HUES64 (cell line): ENCODE data around the gene TSBP1.
"Not testable (repeated sequence)": the region's sequence is repeated elsewhere in the genome, so short reads cannot be mapped to it uniquely, and the experiment has no call there.

Source experiments
- H3K27ac ChIP-seq: 2 replicates; pipeline ENCODE4 v1.7.0; 2013; ENCODE audit warnings: low read depth, low read length, inconsistent platforms
- H3K27me3 ChIP-seq: 2 replicates; pipeline ENCODE4 v1.6.1; 2013; ENCODE audit warnings: mild to moderate bottlenecking, low read length; ENCODE audit not compliant: insufficient read depth
- H3K36me3 ChIP-seq: 2 replicates; pipeline ENCODE4 v1.6.1; 2013; ENCODE audit warnings: mild to moderate bottlenecking, low read length; ENCODE audit not compliant: insufficient read depth
- H3K4me1 ChIP-seq: 2 replicates; pipeline ENCODE4 v1.6.1; 2013; ENCODE audit warnings: mild to moderate bottlenecking, low read length, moderate library complexity; ENCODE audit not compliant: insufficient read depth
- H3K4me3 ChIP-seq: 2 replicates; pipeline ENCODE4 v1.5.1; 2013; ENCODE audit warnings: mild to moderate bottlenecking, low read length, moderate library complexity
- H3K9ac ChIP-seq: 2 replicates; pipeline ENCODE4 v1.6.1; 2013; ENCODE audit warnings: mild to moderate bottlenecking, low read depth, low read length
- H3K9me3 ChIP-seq: 2 replicates; pipeline ENCODE4 v1.6.1; 2013; ENCODE audit warnings: low read depth, low read length; ENCODE audit not compliant: insufficient read depth
- WGBS: fragments of 150-250, 120-280 bp; methylation state at CpG from one replicate; pipeline ENCODE4 v1.1.7; 2013; ENCODE audit warnings: missing lambda C conversion rate; 5-methylcytosine and 5-hydroxymethylcytosine counted together

Gene TSBP1

DNA sequence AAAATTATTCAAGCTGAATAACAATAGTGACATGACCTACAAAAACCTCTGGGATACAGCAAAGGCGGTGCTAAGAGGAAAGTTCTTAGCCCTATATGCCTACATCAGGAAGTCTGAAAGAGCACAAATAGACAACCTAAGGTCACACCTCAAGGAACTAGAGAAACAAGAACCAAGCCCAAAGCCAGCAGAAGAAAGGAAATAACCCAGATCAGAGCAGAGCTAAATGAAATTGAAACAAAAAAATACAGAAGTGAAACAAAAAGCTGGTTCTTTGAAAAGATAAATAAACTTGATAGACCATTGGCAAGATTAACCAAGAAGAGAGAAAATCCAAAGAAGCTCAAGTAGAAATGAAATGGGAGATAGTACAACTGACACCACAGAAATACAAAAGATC, 100.3 kb downstream of the TSBP1 start:
- Histone ChIP-seq H3K9ac (no peak overlapping the region), H3K36me3 (no peaks in the 10 kb centered on the region; the same call in 1 of the 2 replicates), H3K4me3 (no peak overlapping the region), H3K9me3 (0 out of 2 replicates have a peak, but pooled peaks cover 8% of the 10 kb centered on the region), H3K4me1 (no peaks in the 10 kb centered on the region), H3K27me3 (no peaks in the 10 kb centered on the region), H3K27ac (no peak overlapping the region)
- WGBS: 96% methylated on average over 1 of the region's 1 CpG

DNA sequence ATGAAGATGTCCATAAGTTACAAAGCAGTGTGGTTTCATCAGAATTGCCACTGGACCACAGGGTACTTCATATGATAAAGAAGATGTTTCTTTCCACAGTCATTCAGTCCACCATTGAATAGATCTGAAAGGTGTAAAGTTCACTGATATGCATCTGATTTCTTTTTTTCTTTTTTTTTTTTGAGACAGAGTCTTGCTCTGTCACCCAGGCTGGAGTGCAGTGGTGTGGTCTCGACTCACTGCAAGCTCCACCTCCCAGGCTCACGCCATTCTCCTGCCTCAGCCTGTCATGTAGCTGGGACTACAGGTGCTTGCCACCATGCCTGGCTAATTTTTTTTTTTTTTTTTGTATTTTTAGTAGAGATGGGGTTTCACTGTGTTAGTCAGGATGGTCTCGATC, 103.2 kb downstream of the TSBP1 start:
- H3K9ac ChIP-seq, H3K9me3 ChIP-seq, H3K4me1 ChIP-seq, H3K4me3 ChIP-seq, H3K27ac ChIP-seq, H3K36me3 ChIP-seq, H3K27me3 ChIP-seq: not testable (repeated sequence)
- WGBS: 92% methylated on average over 3 of the region's 3 CpGs

DNA sequence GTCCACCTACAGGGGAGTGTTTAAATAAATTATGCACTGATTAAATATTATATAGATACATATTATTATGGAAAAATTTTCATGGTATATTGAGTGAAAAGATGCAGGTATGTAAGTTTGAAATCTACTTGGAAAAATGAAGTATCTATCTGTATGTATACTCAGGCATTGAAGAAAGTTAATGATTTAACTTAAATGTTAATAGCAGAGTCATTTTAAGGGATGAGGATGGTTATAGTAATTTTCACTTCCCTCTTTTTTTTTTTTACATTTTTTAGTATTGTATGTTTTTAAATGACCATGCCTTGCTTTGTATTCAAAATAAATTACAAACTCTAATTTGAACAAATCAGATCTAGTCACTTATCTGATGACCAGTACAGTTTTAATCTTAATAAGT, 104.7 kb downstream of the TSBP1 start:
- Histone ChIP-seq H3K9me3 (0 out of 2 replicates have a peak, but pooled peaks cover 6% of the 10 kb centered on the region), H3K4me3 (no peak overlapping the region), H3K4me1 (no peaks in the 10 kb centered on the region), H3K36me3 (no peaks in the 10 kb centered on the region; the same call in 1 of the 2 replicates), H3K9ac (no peak overlapping the region), H3K27ac (no peak overlapping the region), H3K27me3 (no peaks in the 10 kb centered on the region)

DNA sequence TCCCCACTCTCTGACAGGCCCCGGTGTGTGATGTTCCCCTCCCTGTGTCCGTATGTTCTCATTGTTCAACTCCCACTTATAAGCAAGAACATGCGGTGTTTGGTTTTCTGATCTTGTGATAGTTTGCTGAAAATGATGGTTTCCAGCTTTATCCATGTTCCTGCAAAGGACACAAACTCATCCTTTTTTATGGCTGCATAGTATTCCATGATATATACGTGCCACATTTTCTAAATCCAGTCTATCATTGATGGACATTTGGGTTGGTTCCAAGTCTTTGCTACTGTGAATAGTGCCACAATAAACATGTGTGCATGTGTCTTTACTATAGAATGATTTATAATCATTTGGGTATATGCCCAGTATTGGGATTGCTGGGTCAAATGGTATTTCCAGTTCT, 114.4 kb downstream of the TSBP1 start:
- H3K27ac ChIP-seq, H3K9me3 ChIP-seq, H3K9ac ChIP-seq, H3K4me3 ChIP-seq, H3K36me3 ChIP-seq, H3K27me3 ChIP-seq: not testable (repeated sequence)
- peaks cover 14% of the 10 kb centered on the region for H3K4me1 ChIP-seq
- WGBS: 100% methylated on average over 1 of the region's 4 CpGs

DNA sequence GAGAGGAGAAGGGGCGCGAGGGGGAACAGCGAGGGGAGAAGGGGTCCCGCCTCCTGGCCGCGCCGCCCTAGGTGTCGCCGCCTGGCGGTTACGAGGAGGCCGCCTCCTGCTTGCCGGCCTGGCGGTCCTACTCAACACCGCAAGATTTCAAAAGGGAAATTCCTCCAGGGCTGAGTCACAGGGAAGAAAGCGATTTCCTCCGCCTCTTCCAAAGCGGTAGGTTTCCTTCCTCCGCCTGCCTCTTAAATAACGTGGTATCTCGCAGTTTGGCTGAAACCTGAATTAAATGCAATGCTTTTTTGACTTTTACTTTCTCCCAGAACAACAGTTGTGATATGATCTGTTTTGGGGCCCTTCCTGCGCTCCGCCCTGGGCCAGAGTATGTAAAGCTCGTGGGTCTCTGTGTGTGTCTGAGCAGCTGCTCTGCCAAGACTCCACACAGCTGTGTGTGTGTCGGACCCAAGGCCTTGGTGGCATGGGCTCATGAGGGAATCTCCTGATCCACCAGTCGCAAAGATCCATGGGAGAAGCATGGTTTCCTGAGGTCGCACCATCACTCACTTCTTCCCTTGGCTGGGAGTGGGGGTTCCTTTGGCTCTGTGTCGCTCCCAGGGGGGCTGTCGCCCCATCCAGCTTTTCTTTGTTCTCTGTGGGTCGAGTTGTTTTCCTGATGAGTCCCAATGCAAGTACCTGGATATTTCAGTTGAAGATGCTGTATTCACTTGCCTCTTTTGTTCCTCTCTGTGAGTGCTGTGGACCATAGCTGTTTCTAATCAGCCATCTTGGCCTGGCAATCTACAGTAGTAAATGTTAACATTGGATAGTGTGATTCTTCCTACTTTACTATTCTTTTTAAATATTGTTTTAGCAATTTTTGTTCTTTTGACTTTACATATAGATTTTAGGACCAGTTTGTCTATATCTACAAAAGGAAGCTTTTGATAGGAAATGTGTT, 116.2 kb downstream of the TSBP1 start:
- peak overlapping the region; percentile 90 for H3K27ac ChIP-seq
- peaks cover 14% of the 10 kb centered on the region for H3K4me1 ChIP-seq
- 15% methylated on average over 30 of the region's 30 CpGs for WGBS
- no peaks in the 10 kb centered on the region for H3K27me3 ChIP-seq
- no peaks in the 10 kb centered on the region for H3K9me3 ChIP-seq
- H3K9ac ChIP-seq: peak overlapping the region; percentile 76
- H3K36me3 ChIP-seq: no peaks in the 10 kb centered on the region
- H3K4me3 ChIP-seq: peak overlapping the region; percentile 63

DNA sequence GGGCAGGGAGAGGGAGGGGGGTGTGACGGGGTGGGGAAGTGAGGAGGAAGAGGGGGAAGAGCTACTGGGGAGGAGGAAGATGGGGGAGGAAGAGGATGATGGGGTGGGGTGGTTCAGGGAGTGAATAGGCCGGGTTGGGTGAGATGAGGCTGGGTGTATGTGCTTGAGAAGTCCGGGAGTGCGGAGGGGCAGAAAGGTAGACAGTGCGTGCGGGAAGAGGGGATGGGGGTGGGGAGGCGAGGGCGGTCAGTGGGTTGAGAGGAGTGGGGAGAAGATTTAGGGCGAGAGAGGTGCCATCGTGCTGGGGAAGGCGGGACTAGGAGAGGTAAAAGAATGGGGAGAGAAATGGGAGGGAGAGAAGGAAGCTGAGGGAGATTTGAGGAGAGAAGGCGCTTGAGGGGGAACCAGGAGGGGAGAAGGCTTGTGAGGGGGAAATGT, 116.9 kb downstream of the TSBP1 start:
- Histone ChIP-seq H3K4me1 (peaks cover 14% of the 10 kb centered on the region), H3K27ac (peak overlapping the region; percentile 9; the same call in 1 of the 2 replicates), H3K9me3 (peaks cover 2% of the 10 kb centered on the region; the same call in 1 of the 2 replicates), H3K9ac (peak overlapping the region; percentile 76), H3K4me3 (peak overlapping the region; percentile 63), H3K27me3 (no peaks in the 10 kb centered on the region), H3K36me3 (no peaks in the 10 kb centered on the region)
- 24% methylated on average over 12 of the region's 12 CpGs for WGBS

DNA sequence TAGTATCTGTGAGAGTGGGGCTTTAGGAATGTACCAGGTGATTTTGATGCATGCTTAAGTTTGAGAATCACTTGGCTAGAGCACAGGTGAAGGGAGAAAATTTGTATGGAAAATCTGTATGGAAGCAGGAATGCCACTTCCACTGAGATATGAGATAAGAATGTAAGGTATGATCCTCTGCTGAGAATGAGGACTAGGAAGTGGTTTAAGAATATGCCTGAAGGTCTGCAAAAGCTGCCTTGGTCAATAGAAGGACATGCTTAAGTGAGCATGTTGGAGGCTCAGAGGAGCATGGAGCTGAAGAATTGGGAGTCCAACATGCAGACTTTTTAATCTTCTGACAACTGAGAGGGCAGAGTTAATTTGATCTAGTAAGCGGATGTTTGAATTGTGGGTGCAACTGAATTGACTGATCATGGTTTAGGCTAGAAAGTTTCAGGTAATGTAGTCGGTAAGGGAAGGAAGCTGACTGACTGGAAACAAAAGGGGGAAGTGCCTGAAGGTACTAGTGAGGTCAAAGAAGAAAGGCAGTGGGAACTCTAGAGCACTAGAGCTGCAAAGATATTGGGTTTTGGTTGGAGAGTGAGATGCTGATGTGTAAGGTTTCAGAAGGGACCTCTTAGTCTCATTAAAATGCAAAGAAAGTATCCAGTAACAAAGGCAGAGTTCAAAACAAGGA, 119.2 kb downstream of the TSBP1 start:
- H3K9me3 ChIP-seq: peaks cover 18% of the 10 kb centered on the region
- H3K4me1 ChIP-seq: peaks cover 14% of the 10 kb centered on the region
- 79% methylated on average over 2 of the region's 2 CpGs for WGBS
- H3K9ac ChIP-seq: no peak overlapping the region
- no peak overlapping the region for H3K27ac ChIP-seq
- no peak overlapping the region for H3K4me3 ChIP-seq
- H3K27me3 ChIP-seq: no peaks in the 10 kb centered on the region
- H3K36me3 ChIP-seq: no peaks in the 10 kb centered on the region

DNA sequence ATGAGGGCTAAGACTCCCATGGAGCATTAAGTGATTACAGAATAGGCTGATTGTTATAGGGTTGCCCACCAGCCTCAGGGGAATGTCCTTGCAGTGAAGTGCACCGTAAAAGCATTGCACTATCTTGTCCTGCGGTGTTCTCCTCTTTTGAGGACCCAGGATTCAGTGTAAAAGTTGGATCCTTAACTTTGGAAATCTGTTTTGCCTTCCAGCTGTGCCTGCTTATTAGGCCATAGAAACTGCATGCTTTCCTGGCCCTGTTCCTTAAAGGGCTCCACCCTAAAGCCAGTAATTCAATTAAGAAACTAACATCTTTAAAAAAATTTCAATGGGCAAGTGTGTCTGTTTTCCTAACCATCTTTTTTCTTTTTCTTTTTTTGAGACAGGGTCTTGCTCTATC, 122.4 kb downstream of the TSBP1 start:
- H3K4me1 ChIP-seq: no peaks in the 10 kb centered on the region
- H3K36me3 ChIP-seq: no peaks in the 10 kb centered on the region
- H3K4me3 ChIP-seq: no peak overlapping the region
- no peak overlapping the region for H3K9ac ChIP-seq
- 72% methylated on average over 2 of the region's 2 CpGs for WGBS
- no peak overlapping the region for H3K27ac ChIP-seq
- no peaks in the 10 kb centered on the region for H3K27me3 ChIP-seq
- H3K9me3 ChIP-seq: peaks cover 18% of the 10 kb centered on the region

DNA sequence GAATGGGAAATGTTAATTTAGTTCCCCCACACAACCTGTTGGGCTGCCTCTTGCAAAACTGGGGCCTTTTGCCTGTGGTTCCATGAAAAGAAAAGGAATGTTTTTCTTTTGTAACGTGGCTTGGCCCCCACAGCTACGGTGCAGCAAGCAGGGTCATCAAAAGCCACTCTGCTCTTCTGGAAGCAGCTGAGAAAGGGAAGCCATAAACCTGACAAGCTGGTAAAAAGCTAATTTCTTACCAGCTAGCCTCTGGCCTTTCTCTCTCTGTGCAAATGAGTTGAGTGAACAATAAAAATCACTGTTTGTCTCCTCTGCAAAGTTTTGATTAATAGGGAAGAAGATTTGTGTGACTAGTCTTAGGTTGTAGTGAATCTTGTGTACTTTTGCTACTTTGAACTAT, 124.3 kb downstream of the TSBP1 start:
- Histone ChIP-seq H3K4me3 (no peak overlapping the region), H3K9me3 (peaks cover 18% of the 10 kb centered on the region), H3K36me3 (no peaks in the 10 kb centered on the region), H3K4me1 (no peaks in the 10 kb centered on the region), H3K27me3 (no peaks in the 10 kb centered on the region), H3K9ac (no peak overlapping the region), H3K27ac (no peak overlapping the region)
- WGBS: 64% methylated on average over 2 of the region's 2 CpGs

DNA sequence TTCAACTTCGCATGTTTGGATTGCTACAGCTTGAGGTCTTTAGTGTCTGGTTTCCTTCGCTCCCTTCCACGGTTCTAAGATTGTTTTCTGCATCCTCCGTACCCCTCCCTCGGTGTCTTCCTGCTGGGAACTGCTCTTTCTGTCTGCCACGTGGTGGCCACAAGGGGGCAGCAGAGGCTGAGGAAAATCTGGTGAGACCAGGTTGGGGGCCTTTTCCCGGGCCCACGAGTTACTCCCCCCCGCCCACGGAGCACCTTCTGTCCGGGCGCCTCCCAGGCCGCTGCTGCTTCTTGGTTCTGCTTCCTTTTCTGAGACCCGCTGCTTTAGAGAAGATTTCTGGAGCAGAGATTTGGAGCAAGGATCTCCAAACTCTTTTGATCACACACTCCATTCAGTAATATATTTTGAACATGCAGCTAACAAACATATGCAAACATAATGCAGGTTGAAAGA, 126.7 kb downstream of the TSBP1 start:
- Histone ChIP-seq H3K4me3 (peak overlapping the region; percentile 26), H3K27ac (no peak overlapping the region)

DNA sequence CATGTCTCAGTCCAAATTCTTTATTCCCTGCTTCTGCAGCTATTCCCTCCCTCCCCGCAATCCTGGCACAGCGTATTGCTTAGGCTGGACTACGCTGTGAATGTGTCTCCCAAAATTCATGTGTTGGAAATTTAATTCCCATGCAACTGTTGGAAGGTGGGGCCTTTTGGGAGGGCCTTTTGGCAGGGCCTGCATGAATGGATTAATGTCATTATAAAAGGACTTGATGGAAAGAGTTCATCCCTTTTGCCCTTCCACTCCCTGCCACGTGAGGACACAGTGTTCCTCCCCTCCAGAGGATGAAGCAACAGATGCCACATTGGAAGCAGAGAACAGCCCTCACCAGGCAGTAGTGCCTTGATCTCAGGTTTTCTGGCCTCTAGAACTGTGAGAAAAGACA, 127.4 kb downstream of the TSBP1 start:
- H3K4me3 ChIP-seq: no peak overlapping the region
- no peak overlapping the region for H3K27ac ChIP-seq
- peaks cover 11% of the 10 kb centered on the region; the same call in 1 of the 2 replicates for H3K9me3 ChIP-seq
- no peaks in the 10 kb centered on the region for H3K36me3 ChIP-seq
- no peak overlapping the region for H3K9ac ChIP-seq
- no peaks in the 10 kb centered on the region for H3K27me3 ChIP-seq
- 91% methylated on average over 4 of the region's 4 CpGs for WGBS
- H3K4me1 ChIP-seq: no peaks in the 10 kb centered on the region

More for the DNA sequence above, 126.7 kb downstream of the TSBP1 start:
- H3K9ac ChIP-seq: peak overlapping the region; percentile 39; the same call in 1 of the 2 replicates
- WGBS: 8% methylated on average over 14 of the region's 14 CpGs
- no peaks in the 10 kb centered on the region for H3K27me3 ChIP-seq
- H3K4me1 ChIP-seq: no peaks in the 10 kb centered on the region
- H3K36me3 ChIP-seq: no peaks in the 10 kb centered on the region
- H3K9me3 ChIP-seq: peaks cover 17% of the 10 kb centered on the region
